Measurements from ENCODE around the gene RBM19. TPM values are rescaled to one million over a fixed set of nuclear protein-coding genes. Genes with fewer than 3 reads are reported as not detected.
A peak's percentile ranks its signal among the peaks of the same experiment; 100 is the strongest.

Gene RBM19
- total and polyA plus RNA-seq, 2 of the 4 experiments (the other 2 are of a cell fraction), result 18.7 to 19.2 TPM

DNA sequence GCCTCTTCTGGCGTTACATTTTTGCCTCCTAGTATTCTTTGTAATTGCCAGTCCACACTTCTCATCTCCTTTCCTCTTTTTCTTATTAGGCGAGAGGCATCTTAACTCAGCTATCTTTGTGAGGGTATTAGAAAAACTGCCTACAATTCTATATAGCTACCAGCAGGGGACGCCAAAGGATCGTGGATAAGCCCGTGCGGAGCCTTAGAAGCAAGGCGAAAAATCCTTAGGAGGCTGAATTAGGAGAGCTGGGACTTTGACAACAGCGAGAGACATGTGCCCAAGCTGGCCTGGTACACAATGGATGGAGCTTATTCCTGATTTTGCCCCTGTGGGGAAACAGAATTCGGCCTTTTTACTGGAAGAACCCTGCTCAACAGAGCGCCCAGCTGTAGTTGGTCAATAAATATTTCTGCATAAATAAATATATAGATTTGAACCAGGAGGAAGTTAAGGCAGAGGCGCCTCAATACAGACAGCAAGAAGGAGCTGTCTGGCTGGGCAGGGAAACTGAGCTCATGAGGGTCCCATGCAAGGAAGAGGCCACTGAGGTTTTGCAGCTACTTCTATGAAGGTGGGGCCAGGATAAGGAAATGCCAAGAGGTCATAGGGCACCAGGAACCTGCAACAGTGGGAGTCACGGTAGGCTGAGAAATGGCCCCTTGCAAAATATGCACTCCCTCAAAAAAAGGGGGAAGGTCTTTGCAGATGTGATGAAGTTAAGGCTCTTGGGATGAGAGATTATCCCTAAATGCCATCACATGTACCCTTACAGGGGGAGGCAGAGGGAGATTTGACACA lies 14.6 kb upstream of the RBM19 start:
- TF ChIP-seq POLR2A (IDR thresholded peaks at IDR 0.05; ENCODE audit: low read depth, low read length), result peak; percentile 55; the same call in 1 of the 2 replicates
- TF ChIP-seq, protein P1, sequence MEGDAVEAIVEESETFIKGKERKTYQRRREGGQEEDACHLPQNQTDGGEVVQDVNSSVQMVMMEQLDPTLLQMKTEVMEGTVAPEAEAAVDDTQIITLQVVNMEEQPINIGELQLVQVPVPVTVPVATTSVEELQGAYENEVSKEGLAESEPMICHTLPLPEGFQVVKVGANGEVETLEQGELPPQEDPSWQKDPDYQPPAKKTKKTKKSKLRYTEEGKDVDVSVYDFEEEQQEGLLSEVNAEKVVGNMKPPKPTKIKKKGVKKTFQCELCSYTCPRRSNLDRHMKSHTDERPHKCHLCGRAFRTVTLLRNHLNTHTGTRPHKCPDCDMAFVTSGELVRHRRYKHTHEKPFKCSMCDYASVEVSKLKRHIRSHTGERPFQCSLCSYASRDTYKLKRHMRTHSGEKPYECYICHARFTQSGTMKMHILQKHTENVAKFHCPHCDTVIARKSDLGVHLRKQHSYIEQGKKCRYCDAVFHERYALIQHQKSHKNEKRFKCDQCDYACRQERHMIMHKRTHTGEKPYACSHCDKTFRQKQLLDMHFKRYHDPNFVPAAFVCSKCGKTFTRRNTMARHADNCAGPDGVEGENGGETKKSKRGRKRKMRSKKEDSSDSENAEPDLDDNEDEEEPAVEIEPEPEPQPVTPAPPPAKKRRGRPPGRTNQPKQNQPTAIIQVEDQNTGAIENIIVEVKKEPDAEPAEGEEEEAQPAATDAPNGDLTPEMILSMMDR (conservative IDR thresholded peaks at IDR 0.05; ENCODE audit: low read depth, low read length), result peak; percentile 99
- TF ChIP-seq SMC3 (IDR thresholded peaks at IDR 0.05; ENCODE audit: low read depth, low read length), result peak; percentile 92
- TF ChIP-seq, protein P2, sequence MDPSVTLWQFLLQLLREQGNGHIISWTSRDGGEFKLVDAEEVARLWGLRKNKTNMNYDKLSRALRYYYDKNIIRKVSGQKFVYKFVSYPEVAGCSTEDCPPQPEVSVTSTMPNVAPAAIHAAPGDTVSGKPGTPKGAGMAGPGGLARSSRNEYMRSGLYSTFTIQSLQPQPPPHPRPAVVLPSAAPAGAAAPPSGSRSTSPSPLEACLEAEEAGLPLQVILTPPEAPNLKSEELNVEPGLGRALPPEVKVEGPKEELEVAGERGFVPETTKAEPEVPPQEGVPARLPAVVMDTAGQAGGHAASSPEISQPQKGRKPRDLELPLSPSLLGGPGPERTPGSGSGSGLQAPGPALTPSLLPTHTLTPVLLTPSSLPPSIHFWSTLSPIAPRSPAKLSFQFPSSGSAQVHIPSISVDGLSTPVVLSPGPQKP (IDR thresholded peaks at IDR 0.05; ENCODE audit: borderline replicate concordance, low read depth, low read length), result no peak
- TF ChIP-seq MAFK (IDR thresholded peaks at IDR 0.05; ENCODE audit: low read depth, low read length), result 0 out of 2 replicates have a peak, but pooled peaks have one; percentile 12
- TF ChIP-seq FOS (IDR thresholded peaks at IDR 0.05; ENCODE audit: low read depth, low read length), result no peak
- peak; percentile 99 for TF ChIP-seq RAD21 (IDR thresholded peaks at IDR 0.05; ENCODE audit: low read length)
- ChIA-PET CTCF (interaction anchor here (0.6 to 1.7 kb wide), 29 partner anchors 9 to 1132 kb away, joined by 3 to 18 read pairs (median 4); partner anchors contain the start of gene RBM19), POLR2A (ENCODE audit: unreplicated experiment) (interaction anchor here (0.7 kb wide), 1 partner anchor 1896 kb away, joined by 8 read pairs; no protein-coding TSS in a partner anchor)
- Histone ChIP-seq H4K8ac (ENCODE audit: low read depth in 2 of 2, low read length in 2 of 2) (no peak overlapping the region), H3K4ac (ENCODE audit: low read depth, low read length) (no peak overlapping the region), H3K79me1 (ENCODE audit: low read depth in 1 of 2, low read length in 2 of 2) (no peaks in the 10 kb centered on the region), H3K14ac (replicated peaks; ENCODE audit: low read depth, low read length) (no peak overlapping the region), H3K27me3 (ENCODE audit: control insufficient read depth, insufficient read depth, low read length) (peaks cover 15% of the 10 kb centered on the region), H2BK5ac (ENCODE audit: low read depth, low read length, poor library complexity, severe bottlenecking) (no peak overlapping the region), H3K36me3 (ENCODE audit: control insufficient read depth, insufficient read depth, low read length) (no peaks in the 10 kb centered on the region), H2BK120ac (ENCODE audit: low read depth, low read length) (no peak overlapping the region), H3K4me1 (ENCODE audit: control insufficient read depth, insufficient read depth, low read length) (no peaks in the 10 kb centered on the region), H3K9me1 (ENCODE audit: insufficient read depth, low read length) (no peaks in the 10 kb centered on the region), H2BK20ac (ENCODE audit: low read depth, low read length) (no peak overlapping the region), H3K23ac (ENCODE audit: low read depth, low read length) (no peak overlapping the region), H2AK9ac (replicated peaks; ENCODE audit: low read depth, low read length, poor library complexity) (no peak overlapping the region), H4K20me1 (ENCODE audit: insufficient read depth, low read length) (no peaks in the 10 kb centered on the region), H2AK5ac (ENCODE audit: low read depth, low read length) (no peak overlapping the region), H3K56ac (ENCODE audit: extremely low read depth, insufficient read depth, low read length) (no peak overlapping the region), H3K4me2 (ENCODE audit: low read depth, low read length) (no peak overlapping the region), H3K9me3 (ENCODE audit: control insufficient read depth, insufficient read depth, low read length) (no peaks in the 10 kb centered on the region), H4K91ac (ENCODE audit: insufficient read depth, low read depth, low read length) (no peak overlapping the region), H2BK15ac (ENCODE audit: low read depth, low read length) (no peak overlapping the region), H3K4me3 (ENCODE audit: insufficient read depth, low read depth, low read length) (no peak overlapping the region), H3K9ac (ENCODE audit: low read depth, low read length) (no peak overlapping the region), H2AFZ (replicated peaks; ENCODE audit: low read length, poor library complexity) (no peak overlapping the region), H3K27ac (ENCODE audit: insufficient read depth, low read length) (no peak overlapping the region), H3K18ac (ENCODE audit: low read depth, low read length) (no peak overlapping the region), H4K5ac (ENCODE audit: low read depth, low read length) (no peak overlapping the region)
- in situ Hi-C loops (cut with MboI; ENCODE audit: low sequenced_read_pairs) (loop anchor here (10.0 to 25.0 kb wide), 2 partner anchors 1782 to 1934 kb away; no protein-coding TSS in a partner anchor), dilution Hi-C loops (cut with HindIII; ENCODE audit: low sequenced_read_pairs, unreplicated experiment) (no loop called here), intact Hi-C loops (cut with micrococcal nuclease) (loop anchor here (1.0 to 5.0 kb wide), 6 partner anchors 422 to 1936 kb away; no protein-coding TSS in a partner anchor)
- ATAC-seq (ENCODE audit: low read depth) (peak; percentile 96), DNase-seq (peak; percentile 74)
- no TSS peak for BruUV-seq (replicated peaks)
- 80% methylated on average over 1 of the region's 12 CpGs; no CpG with 5 or more reads in 1 of the 2 experiments for WGBS, 2 experiments (ENCODE audit: extremely low coverage in 2 of 2, insufficient read length in 1 of 2)
